Transverse colon (tissue), 4 donors: ENCODE results near the gene PDE4D. TPM values are rescaled to one million over a fixed set of nuclear protein-coding genes. Genes with fewer than 3 reads are reported as not detected.

Source experiments
- DNase-seq: peaks from one replicate; pipeline ENCODE4 v3.0.0-alpha.2; 2019
- H3K27ac ChIP-seq, 4 donors: fragments of 200-600 bp; sonication (generic); 2 replicates each; pipeline ENCODE4 v1.5.1; 2016 to 2018; ENCODE audit warnings: inconsistent platforms in 4 of 4
- H3K27me3 ChIP-seq: fragments of 200-600 bp; sonication (generic); 2 replicates; pipeline ENCODE4 v1.5.1; 2017; ENCODE audit warnings: inconsistent platforms
- H3K36me3 ChIP-seq, 4 donors: fragments of 200-600 bp; sonication (generic); 2 replicates each; pipeline ENCODE4 v1.5.1; 2017 to 2019; ENCODE audit warnings: inconsistent platforms in 4 of 4
- H3K4me1 ChIP-seq, 4 donors: fragments of 200-600 bp; sonication (generic); 2 replicates each; pipeline ENCODE4 v1.5.1; 2017 to 2020; ENCODE audit warnings: inconsistent platforms in 4 of 4
- H3K4me3 ChIP-seq, 4 donors: fragments of 200-600 bp; sonication (generic); 1 replicate in 1 of 4; 2 replicates in 3 of 4; pipeline versions ENCODE4 v1.5.1 to v1.6.1; 2017 to 2019; ENCODE audit warnings: inconsistent platforms in 4 of 4
- H3K9me3 ChIP-seq, 2 donors: fragments of 200-600 bp; sonication (generic); 2 replicates each; pipeline ENCODE4 v1.5.1; 2017 to 2019; ENCODE audit warnings: inconsistent platforms in 2 of 2
- EP300 ChIP-seq: sonication (generic); formaldehyde crosslinking; IDR thresholded peaks from one replicate; pipeline ENCODE4 v1.6.1; 2017; ENCODE audit warnings: antibody characterized with exemption, low read depth
- POLR2A ChIP-seq: fragments of 450-650 bp; IDR thresholded peaks from one replicate; pipeline ENCODE4 v1.6.1; 2016; ENCODE audit warnings: antibody characterized with exemption, mild to moderate bottlenecking, moderate library complexity
- POLR2AphosphoS5 ChIP-seq, 3 donors: sonication (generic); formaldehyde crosslinking; IDR thresholded peaks; one replicate each; pipeline ENCODE4 v1.6.1; 2016; ENCODE audit warnings: antibody characterized with exemption in 3 of 3
- WGBS, 2 donors: methylation state at CpG; one replicate each; pipeline ENCODE4 v1.1.5; 2018; ENCODE audit warnings: low coverage in 1 of 2; 5-methylcytosine and 5-hydroxymethylcytosine counted together
- in situ Hi-C, 4 donors: fragments of 200-750 bp; cut with MboI; loops; one replicate each; pipeline versions ENCODE4 v1.15.0 to v1.15.1; 2017; ENCODE audit warnings: low sequenced_read_pairs in 3 of 4, low pct_ligation_motif_present in 1 of 4, low pct_unique_long_range_greater_than_20kb in 1 of 4
- intact Hi-C: fragments of 100-400 bp; cut with DNase I; formaldehyde crosslinking; loops from one replicate; pipeline ENCODE4 v1.15.1; 2023; ENCODE audit warnings: low total_unique reads
- total RNA-seq, 4 donors: library from RNA; depleted of rRNA; stranded (reverse); fragments of >200 nt; gene quantifications; one replicate each; pipeline ENCODE4 v1.1.0, GENCODE V29; 2016
- TF ChIP-seq, protein P1 (sequence below), 5 experiments: fragments of 200-600 bp in 3 of 5; fragments of 450-650 bp in 2 of 5; sonication (generic) in 3 of 5; IDR thresholded peaks; 1 replicate in 2 of 5; 2 replicates in 3 of 5; pipeline ENCODE4 v1.5.1; 2016 to 2017; ENCODE audit warnings: antibody characterized with exemption in 5 of 5, inconsistent platforms in 3 of 5, mild to moderate bottlenecking in 2 of 5, moderate library complexity in 1 of 5

The PDE4D gene
- total RNA-seq, 4 donors from 2014 or later, result 47.0 to 302 (median 73.6) TPM

GRCh38 chr5:59198832-59199231, 694.7 kb downstream of the PDE4D start:
- Histone ChIP-seq H3K9me3 (no peaks in the 10 kb centered on the region), H3K27me3 (no peaks in the 10 kb centered on the region), H3K4me1 (peaks cover 0 to 7% (median 5%) of the 10 kb centered on the region in 4 donors), H3K4me3 (no peak overlapping the region), H3K36me3 (no peaks in the 10 kb centered on the region), H3K27ac (peak overlapping the region in 2 of 4 donors; percentile 3 to 36)
- in situ Hi-C loops (loop anchor here (10.0 to 25.0 kb wide), 5 partner anchors 176 to 588 kb away; no protein-coding TSS in a partner anchor), intact Hi-C loops (no loop called here)
- WGBS, 2 donors, result 82 to 85% methylated on average over 1 of the region's 1 CpG
- TF ChIP-seq, protein P1, sequence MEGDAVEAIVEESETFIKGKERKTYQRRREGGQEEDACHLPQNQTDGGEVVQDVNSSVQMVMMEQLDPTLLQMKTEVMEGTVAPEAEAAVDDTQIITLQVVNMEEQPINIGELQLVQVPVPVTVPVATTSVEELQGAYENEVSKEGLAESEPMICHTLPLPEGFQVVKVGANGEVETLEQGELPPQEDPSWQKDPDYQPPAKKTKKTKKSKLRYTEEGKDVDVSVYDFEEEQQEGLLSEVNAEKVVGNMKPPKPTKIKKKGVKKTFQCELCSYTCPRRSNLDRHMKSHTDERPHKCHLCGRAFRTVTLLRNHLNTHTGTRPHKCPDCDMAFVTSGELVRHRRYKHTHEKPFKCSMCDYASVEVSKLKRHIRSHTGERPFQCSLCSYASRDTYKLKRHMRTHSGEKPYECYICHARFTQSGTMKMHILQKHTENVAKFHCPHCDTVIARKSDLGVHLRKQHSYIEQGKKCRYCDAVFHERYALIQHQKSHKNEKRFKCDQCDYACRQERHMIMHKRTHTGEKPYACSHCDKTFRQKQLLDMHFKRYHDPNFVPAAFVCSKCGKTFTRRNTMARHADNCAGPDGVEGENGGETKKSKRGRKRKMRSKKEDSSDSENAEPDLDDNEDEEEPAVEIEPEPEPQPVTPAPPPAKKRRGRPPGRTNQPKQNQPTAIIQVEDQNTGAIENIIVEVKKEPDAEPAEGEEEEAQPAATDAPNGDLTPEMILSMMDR (IDR thresholded peaks at IDR 0.05), result no peak
- TF ChIP-seq POLR2A, result no peak
- no peak for TF ChIP-seq POLR2AphosphoS5 (IDR thresholded peaks at IDR 0.05)
- TF ChIP-seq EP300, result no peak
- no peak for DNase-seq

DNA sequence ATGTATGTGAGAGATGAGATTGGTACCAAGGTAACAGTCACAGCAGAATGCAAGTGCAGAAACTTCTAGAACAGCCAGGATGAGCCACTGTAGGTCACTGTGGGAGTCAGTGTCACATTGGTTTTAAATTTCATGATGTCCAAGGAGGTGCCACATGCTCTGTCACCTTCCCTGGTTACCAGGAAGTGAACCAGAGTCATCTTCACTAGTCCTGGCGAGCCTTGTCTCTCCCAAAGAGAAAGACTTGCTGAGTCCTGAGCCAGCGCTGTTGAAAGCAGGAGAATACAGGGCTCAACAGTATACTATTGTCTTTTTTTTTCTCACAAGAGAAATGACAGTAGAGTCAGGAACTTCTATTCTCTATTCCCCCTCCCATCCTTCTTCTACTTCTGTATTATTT, 695.2 kb downstream of the PDE4D start:
- in situ Hi-C loops (loop anchor here (10.0 to 25.0 kb wide), 5 partner anchors 176 to 589 kb away; no protein-coding TSS in a partner anchor), intact Hi-C loops (no loop called here)
- WGBS, 2 donors, result 85 to 89% methylated on average over 2 of the region's 2 CpGs
- peaks cover 0 to 7% (median 5%) of the 10 kb centered on the region in 4 donors for H3K4me1 ChIP-seq
- DNase-seq, result no peak
- no peaks in the 10 kb centered on the region for H3K36me3 ChIP-seq
- no peak overlapping the region for H3K4me3 ChIP-seq
- TF ChIP-seq EP300, result no peak
- TF ChIP-seq, protein P1 (IDR thresholded peaks at IDR 0.05), result no peak
- no peak for TF ChIP-seq POLR2AphosphoS5 (IDR thresholded peaks at IDR 0.05)
- TF ChIP-seq POLR2A, result no peak
- peak overlapping the region in 2 of 4 donors; percentile 3 to 36 for H3K27ac ChIP-seq
- H3K9me3 ChIP-seq, result no peaks in the 10 kb centered on the region
- no peaks in the 10 kb centered on the region for H3K27me3 ChIP-seq

- Histone ChIP-seq H3K4me1 (peaks cover 0 to 7% (median 5%) of the 10 kb centered on the region in 4 donors), H3K36me3 (no peaks in the 10 kb centered on the region), H3K9me3 (no peaks in the 10 kb centered on the region), H3K27ac (peak overlapping the region in 1 of 4 donors; percentile 36), H3K4me3 (no peak overlapping the region), H3K27me3 (no peaks in the 10 kb centered on the region)
- WGBS, 2 donors, result 61 to 67% methylated on average over 4 of the region's 4 CpGs
- in situ Hi-C loops, result loop anchor here (10.0 to 25.0 kb wide), 5 partner anchors 177 to 589 kb away; no protein-coding TSS in a partner anchor
- intact Hi-C loops, result no loop called here
- no peak for DNase-seq
- no peak for TF ChIP-seq EP300
- TF ChIP-seq POLR2A, result no peak
- no peak for TF ChIP-seq POLR2AphosphoS5 (IDR thresholded peaks at IDR 0.05)
- TF ChIP-seq, protein P1 (IDR thresholded peaks at IDR 0.05), result no peak
Measured at GRCh38 chr5:59197911-59198310, 695.6 kb downstream of the PDE4D start.

GRCh38 chr5:59193616-59194319, 699.8 kb downstream of the PDE4D start:
- in situ Hi-C loops (loop anchor here (5.0 to 25.0 kb wide), 6 partner anchors 181 to 594 kb away; no protein-coding TSS in a partner anchor), intact Hi-C loops (loop anchor here (5.0 kb wide), 1 partner anchor 169 kb away; no protein-coding TSS in a partner anchor)
- DNase-seq, result no peak
- peak overlapping the region; percentile 14 to 61 (median 26) for H3K27ac ChIP-seq
- TF ChIP-seq, protein P1 (IDR thresholded peaks at IDR 0.05), result no peak
- TF ChIP-seq POLR2A (no peak), EP300 (peak; percentile 73), POLR2AphosphoS5 (IDR thresholded peaks at IDR 0.05) (peak in 2 of 3 donors; percentile 39 to 58)
- no peak overlapping the region for H3K4me3 ChIP-seq
- no peaks in the 10 kb centered on the region for H3K36me3 ChIP-seq
- H3K4me1 ChIP-seq, result peaks cover 0 to 19% (median 9%) of the 10 kb centered on the region in 4 donors
- H3K27me3 ChIP-seq, result no peaks in the 10 kb centered on the region
- WGBS, 2 donors, result 75 to 100% methylated on average over 2 to 3 of the region's 3 CpGs
- no peaks in the 10 kb centered on the region for H3K9me3 ChIP-seq
